UCSD-AML1 (cell line): ENCODE results near the gene GAS2L2.
"Not testable (repeated sequence)": the region's sequence is repeated elsewhere in the genome, so short reads cannot be mapped to it uniquely, and the experiment has no call there.

Experiments used
- DNase-seq: peaks from one replicate; lab custom pipeline; 2025; ENCODE audit not compliant: unreplicated experiment; lab: John Stamatoyannopoulos, UW

GAS2L2 gene

GRCh38 chr17:35730400-35731005 is 22.5 kb downstream of the GAS2L2 start:
- DNase-seq, result no peak

GRCh38 chr17:35729405-35729833 is 23.6 kb downstream of the GAS2L2 start:
- DNase-seq, result no peak

GRCh38 chr17:35728551-35728950 is 24.5 kb downstream of the GAS2L2 start:
- no peak for DNase-seq

- no peak for DNase-seq
These were observed 25.4 kb downstream of the GAS2L2 start for GRCh38 chr17:35727635-35728034.

GRCh38 chr17:35726953-35727460 is 26.0 kb downstream of the GAS2L2 start:
- no peak for DNase-seq

- DNase-seq, result no peak
These were observed 26.7 kb downstream of the GAS2L2 start for GRCh38 chr17:35726127-35726952.

- DNase-seq, result no peak
These were observed 27.3 kb downstream of the GAS2L2 start for GRCh38 chr17:35725802-35726126.

- no peak for DNase-seq
These were observed 28.0 kb downstream of the GAS2L2 start for GRCh38 chr17:35725058-35725457.

- no peak for DNase-seq
These were observed 29.3 kb downstream of the GAS2L2 start for GRCh38 chr17:35723735-35724134.

- DNase-seq, result no peak
These were observed 35.6 kb downstream of the GAS2L2 start for GRCh38 chr17:35717475-35717874.

- no peak for DNase-seq
These were observed 36.1 kb downstream of the GAS2L2 start for GRCh38 chr17:35716897-35717465.

GRCh38 chr17:35716173-35716572 is 36.9 kb downstream of the GAS2L2 start:
- DNase-seq, result no peak

GRCh38 chr17:35715416-35715815 is 37.6 kb downstream of the GAS2L2 start:
- DNase-seq, result no peak

GRCh38 chr17:35714988-35715387 is 38.1 kb downstream of the GAS2L2 start:
- no peak for DNase-seq

- no peak for DNase-seq
These were observed 39.8 kb downstream of the GAS2L2 start for GRCh38 chr17:35713069-35713728.

GRCh38 chr17:35710950-35711349 is 42.1 kb downstream of the GAS2L2 start:
- DNase-seq, result no peak

GRCh38 chr17:35709874-35710273 is 43.2 kb downstream of the GAS2L2 start:
- no peak for DNase-seq

- no peak for DNase-seq
These were observed 44.1 kb downstream of the GAS2L2 start for GRCh38 chr17:35708951-35709350.

GRCh38 chr17:35708149-35708548 is 44.9 kb downstream of the GAS2L2 start:
- no peak for DNase-seq

GRCh38 chr17:35705705-35706104 is 47.3 kb downstream of the GAS2L2 start:
- DNase-seq, result no peak

- DNase-seq, result no peak
These were observed 47.8 kb downstream of the GAS2L2 start for GRCh38 chr17:35705230-35705629.

- not testable (repeated sequence) for DNase-seq
These were observed 49.7 kb downstream of the GAS2L2 start for GRCh38 chr17:35703308-35703707.
